ENCODE measurements around the gene ZBED1. TPM values are rescaled to one million over a fixed set of nuclear protein-coding genes. Genes with fewer than 3 reads are reported as not detected.

The ZBED1 gene
- total RNA-seq, 1 experiment from 2014 or later = 59.7 TPM

DNA sequence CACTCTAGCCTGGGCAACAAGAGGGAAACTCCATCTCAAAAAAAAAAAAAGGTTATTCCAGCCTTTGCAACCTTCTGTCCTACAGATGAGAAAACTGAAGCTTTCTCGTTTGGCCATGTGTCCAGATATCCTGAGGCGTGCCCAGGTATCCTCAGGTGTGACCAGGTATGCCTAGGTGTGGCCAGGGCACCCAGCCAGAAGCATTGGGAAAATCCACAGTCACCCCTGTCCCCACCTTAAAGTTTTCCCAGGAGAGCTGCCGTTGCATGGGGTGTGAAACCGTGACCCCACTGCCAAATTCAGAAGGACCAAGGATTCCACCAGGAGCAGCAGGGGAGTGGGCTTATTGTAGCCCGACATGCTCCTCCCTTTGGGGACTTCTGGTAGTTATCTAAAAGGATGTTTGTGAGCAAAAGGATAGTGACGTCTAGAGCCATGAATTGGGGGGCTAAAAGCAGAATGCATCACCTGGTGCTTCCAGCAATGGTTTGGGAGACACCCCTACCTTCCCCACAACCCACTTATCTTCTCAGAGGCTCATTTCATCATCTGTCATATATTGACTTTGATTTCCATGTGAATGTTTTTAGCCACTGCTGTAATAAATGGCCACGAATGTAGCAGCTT, 4.0 kb upstream of the ZBED1 start:
- no peak for DNase-seq
- H3K36me3 ChIP-seq = no peaks in the 10 kb centered on the region
- no peaks in the 10 kb centered on the region for H3K9me3 ChIP-seq
- H3K4me3 ChIP-seq = no peak overlapping the region
- H3K27me3 ChIP-seq = 0 out of 2 replicates have a peak, but pooled peaks cover 3% of the 10 kb centered on the region

DNA sequence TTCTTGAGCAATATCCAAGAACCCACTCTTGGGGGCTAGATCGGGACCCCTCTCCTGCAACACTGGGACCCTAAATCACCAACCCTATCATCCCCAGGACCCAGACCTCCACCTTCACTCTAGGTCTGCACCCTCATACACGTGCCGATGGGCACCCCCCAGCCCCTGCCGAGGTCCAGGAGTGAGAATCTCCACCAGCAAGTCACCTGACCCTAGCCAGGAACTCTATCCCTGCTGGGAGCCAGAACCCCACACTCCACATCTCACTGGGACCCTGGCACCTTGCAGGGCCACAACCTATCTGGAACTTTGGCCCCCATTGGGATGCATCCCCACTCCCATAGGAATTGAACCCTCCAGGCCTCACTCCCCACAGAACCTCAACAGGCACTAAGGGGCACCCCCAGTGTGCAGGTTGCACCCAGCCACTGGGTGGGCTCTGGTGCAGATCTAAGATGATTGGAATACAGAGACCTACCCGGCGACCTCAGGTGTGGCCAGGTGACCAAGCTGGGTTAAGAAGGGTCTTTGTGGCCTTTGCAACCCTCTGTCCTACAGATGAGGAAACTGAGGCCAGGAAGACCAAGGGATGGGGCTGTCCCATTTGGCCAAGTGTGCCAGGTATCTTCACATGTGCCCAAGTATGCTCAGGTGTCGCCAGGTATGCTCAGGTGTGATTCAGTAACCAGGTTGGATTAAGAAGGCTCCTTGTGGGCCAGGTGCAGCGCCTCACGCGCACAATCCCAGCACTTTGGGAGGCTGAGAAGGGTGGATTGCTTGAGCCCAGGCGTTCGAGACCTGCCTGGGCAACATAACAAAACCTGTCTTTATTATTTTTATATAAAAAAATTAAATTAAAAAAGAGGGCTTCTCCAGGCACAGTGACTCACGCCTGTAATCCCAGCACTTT, 3.1 kb upstream of the ZBED1 start:
- H3K9me3 ChIP-seq = no peaks in the 10 kb centered on the region
- no peaks in the 10 kb centered on the region for H3K27me3 ChIP-seq
- no peak overlapping the region for H3K4me3 ChIP-seq
- DNase-seq = no peak
- H3K36me3 ChIP-seq = peaks cover 9% of the 10 kb centered on the region; the same call in 1 of the 2 replicates

DNA sequence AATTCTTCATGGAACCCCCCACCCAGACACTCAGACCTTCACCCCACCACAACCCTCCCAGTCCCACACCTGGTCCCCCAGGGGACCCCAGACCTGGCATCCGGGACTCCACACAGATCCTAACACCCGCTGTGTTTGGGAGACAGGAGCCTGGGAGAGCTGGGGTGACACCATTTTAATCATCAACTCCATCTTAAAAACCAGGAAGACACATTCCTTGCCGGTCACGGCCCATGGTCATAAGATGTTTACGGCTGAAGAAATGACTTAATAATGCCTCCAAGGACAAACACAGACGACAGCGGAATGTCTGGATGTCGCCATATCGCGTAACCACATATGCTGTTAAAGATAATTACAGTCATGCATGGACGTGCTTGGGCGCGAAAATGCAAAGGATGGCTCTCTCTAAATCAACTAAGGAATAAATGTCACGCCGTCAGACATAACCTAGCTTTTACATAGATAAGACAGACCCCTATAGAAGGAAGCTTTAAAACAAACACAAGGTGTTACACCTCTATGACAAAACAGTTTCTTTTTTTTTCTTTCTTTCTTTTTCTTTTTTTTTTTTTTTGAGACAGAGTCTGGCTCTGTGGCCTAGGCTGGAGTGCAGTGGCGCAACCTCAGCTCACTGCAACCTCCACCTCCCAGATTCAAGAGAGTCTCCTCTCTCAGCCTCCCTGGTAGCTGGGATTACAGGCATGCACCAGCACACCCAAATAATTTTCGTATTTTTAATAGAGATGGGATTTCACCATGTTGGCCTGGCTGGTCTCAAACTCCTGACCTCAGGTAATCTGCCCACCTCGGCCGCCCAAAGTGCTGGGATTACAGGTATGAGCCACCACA, 2.1 kb upstream of the ZBED1 start:
- no peaks in the 10 kb centered on the region for H3K9me3 ChIP-seq
- no peak for DNase-seq

DNA sequence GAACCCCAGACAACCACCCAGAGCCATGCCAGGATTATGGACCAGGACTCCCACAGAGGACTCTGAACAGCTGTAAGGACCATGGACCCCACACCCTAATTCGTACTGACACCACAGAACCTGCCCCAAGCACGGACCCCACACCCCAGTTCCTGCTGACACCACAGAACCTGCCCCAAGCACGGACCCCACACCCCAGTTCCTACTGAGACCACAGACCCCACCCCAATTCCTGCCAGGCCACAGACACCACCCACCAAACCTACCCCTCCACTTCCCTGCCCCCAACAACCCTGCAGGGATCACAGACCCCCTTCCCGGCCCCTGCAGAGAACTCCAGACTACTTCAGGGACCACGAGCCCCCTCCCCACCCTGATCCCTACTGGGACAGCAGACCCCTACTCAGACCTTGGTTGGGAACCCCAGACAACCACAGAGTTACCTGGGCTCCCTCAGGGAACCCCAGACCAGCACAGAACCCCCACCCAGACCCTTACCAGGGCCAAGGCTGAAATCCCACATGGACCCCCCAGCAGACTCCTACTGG, 1.4 kb upstream of the ZBED1 start:
- Histone ChIP-seq H3K27me3 (no peaks in the 10 kb centered on the region), H3K9me3 (no peaks in the 10 kb centered on the region), H3K4me3 (no peak overlapping the region), H3K36me3 (peaks cover 20% of the 10 kb centered on the region)
- no peak for DNase-seq

More for the DNA sequence above, 2.1 kb upstream of the ZBED1 start:
- no peak overlapping the region for H3K4me3 ChIP-seq
- H3K36me3 ChIP-seq = peaks cover 13% of the 10 kb centered on the region
- H3K27me3 ChIP-seq = no peaks in the 10 kb centered on the region

DNA sequence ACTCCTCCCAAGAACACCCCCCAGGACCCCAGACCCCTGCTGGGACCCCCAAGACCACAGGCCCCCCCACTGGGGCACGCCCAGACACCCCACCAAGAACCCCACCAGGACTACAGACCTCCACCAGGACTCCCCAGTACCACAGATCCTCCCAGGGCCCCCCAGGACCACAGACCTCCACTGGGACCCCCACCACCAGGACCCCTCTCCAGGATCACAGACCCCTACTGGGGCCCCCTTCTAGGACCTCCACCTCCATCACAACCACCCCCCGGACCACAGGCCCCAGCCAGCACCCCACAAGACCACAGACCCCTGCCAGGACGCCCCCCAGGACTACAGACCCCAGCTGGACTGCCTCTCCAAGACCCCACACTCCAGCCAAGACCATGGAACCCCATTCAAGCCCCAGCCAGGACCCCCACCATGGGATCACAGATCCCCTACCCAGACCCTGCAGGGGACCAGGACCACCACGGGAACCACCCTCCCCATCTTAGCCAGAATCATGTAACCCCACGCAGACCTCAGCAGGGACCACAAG, 855 bp upstream of the ZBED1 start:
- DNase-seq = no peak
- H3K4me3 ChIP-seq = no peak overlapping the region
- H3K36me3 ChIP-seq = peaks cover 24% of the 10 kb centered on the region
- H3K9me3 ChIP-seq = no peaks in the 10 kb centered on the region
- H3K27me3 ChIP-seq = no peaks in the 10 kb centered on the region

DNA sequence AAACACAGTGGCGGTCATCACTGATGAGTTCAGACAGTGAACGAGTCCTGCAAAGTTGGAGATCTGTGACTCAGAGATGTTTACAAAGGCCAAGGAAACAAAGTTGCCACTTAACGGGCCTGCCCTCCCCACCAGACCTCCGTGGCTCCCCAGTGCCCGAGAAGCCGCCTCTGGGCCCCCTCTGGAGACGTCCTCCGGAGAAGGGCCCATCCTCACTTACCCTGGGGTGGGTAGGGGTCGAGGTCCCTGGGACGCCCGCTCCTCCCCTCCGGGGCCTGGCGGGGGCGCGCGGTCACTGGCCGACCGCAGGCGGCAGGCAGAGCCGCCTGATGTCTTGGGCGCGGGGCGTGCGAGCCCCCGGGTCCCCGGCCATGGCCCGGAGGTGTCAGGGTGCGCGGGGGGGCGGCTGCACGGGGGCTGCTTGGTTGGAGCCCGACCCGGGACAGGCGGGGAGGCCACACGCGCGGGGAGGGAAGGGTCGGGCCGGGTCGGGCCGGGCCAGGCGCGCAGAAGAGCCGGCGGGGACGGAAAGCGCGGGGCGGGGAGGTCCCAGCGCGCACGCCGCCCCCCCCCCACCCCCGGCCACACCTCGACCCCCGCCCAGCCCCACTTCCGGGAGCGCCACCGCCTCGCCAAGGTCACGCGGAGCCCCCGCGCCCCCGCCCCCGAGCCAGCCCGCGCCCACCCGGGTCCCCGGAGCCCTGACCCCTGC, 529 bp downstream of the ZBED1 start:
- H3K36me3 ChIP-seq = peaks cover 37% of the 10 kb centered on the region
- peak; percentile 70 for DNase-seq
- H3K9me3 ChIP-seq = no peaks in the 10 kb centered on the region
- no peaks in the 10 kb centered on the region for H3K27me3 ChIP-seq
- peak overlapping the region; percentile 93 for H3K4me3 ChIP-seq

DNA sequence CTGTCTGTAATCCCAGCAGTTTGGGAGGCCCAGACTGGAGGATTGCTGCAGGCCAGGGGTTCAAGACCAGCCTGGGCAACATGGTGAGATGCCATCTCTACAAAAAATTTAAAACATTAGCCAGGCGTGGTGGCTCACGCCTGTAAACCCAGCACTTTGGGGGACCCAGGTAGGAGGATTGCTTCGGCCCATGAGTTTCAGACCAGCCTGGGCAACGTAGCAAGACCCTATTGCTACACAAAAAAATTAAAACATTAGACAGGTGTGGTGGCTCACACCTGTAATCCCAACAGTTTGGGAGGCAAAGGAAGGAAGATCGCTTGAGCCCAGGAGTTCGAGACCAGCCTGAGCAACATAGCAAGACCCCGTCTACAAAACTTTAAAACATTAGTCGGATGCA, 1.3 kb downstream of the ZBED1 start:
- Histone ChIP-seq H3K4me3 (peak overlapping the region; percentile 93), H3K9me3 (no peaks in the 10 kb centered on the region), H3K27me3 (no peaks in the 10 kb centered on the region), H3K36me3 (peaks cover 37% of the 10 kb centered on the region)
- DNase-seq = no peak

DNA sequence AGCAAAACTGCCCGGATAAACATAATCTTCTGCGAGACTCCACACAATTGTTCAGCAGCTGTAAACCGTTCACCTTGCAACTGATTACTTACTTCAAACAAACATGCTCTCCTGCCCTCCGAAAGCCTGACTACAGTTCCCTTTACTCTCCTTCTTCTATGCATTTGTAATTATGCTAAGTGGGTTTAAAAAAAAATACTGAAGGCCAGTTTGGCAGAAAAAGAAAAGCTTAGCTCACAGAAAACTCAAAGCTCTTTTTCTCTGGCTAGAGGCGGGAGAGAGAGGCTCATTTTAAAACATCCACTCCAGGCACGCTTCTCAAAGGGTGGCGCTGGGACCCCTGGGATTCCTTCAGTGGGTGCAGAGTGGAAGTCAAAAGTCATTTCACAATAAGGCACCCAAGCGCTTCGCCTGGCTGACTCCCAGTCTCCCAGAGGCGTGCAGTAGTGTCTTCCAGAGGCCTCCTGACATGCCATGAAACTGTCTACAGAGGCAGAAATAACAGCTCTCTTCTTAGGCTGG, 1.9 kb downstream of the ZBED1 start:
- peak; percentile 46 for DNase-seq
- Histone ChIP-seq H3K9me3 (no peaks in the 10 kb centered on the region), H3K27me3 (no peaks in the 10 kb centered on the region), H3K36me3 (peaks cover 37% of the 10 kb centered on the region), H3K4me3 (peak overlapping the region; percentile 93)

DNA sequence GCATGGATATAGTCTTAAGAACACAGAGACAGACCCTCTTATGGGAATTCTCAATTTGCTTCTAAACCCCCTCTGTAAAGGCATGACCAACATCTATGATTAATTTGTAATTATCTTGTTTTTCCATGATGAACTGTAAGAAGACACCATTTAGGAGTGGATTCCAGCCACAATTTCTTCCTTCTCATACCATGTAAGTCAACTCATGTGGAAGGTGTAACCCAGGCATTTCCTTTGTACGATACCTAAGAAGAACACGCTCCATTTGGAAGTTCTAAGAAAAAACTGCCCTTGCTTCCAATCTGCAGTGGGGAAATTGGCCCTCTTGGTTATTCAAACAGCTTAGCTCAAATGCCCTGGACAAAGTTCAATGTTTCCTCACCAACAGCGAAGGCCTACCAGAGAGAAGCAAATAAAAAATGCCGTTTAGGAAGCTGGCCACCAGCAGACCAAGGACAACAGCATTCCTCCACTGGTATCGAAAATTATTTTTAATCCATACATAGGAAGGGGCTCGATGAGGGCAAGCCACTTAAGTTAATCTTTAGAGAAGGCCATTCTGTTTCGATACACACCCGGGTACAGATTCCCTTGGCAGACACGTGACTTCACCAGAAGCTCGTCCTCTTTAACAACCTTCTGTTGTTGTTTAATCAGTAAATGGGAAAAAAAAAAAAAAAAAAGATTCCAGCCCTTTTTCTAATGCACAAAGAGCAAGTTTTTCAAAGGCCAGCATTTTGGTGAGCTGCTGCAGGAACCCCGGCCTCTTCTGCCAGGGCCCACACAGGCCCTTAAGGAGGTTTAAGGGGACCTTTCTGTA, 2.6 kb downstream of the ZBED1 start:
- peak overlapping the region; percentile 93 for H3K4me3 ChIP-seq
- H3K27me3 ChIP-seq = no peaks in the 10 kb centered on the region
- DNase-seq = no peak
- H3K9me3 ChIP-seq = no peaks in the 10 kb centered on the region
- peaks cover 39% of the 10 kb centered on the region for H3K36me3 ChIP-seq

DNA sequence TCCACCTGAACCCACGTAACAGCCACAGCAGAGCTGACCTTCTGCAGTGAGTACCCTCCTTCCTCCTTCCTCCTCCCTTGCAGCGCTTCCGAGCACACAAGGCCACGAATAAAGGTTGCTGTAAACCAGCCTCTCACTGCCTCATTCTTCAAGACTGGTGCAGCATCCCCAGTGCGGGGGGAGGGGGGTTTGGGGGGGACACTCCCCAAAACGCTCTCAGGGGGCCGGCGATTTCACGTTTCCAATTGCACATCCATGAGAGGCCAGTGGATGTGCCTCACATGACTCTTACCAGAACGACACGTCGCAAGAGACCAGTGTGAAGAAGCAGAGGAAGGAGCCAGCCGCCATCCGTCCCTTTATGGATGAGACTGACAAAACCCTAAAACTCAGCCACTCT, 5.2 kb downstream of the ZBED1 start:
- Histone ChIP-seq H3K27me3 (no peaks in the 10 kb centered on the region), H3K9me3 (no peaks in the 10 kb centered on the region), H3K4me3 (no peak overlapping the region), H3K36me3 (peaks cover 63% of the 10 kb centered on the region)
- DNase-seq = no peak

DNA sequence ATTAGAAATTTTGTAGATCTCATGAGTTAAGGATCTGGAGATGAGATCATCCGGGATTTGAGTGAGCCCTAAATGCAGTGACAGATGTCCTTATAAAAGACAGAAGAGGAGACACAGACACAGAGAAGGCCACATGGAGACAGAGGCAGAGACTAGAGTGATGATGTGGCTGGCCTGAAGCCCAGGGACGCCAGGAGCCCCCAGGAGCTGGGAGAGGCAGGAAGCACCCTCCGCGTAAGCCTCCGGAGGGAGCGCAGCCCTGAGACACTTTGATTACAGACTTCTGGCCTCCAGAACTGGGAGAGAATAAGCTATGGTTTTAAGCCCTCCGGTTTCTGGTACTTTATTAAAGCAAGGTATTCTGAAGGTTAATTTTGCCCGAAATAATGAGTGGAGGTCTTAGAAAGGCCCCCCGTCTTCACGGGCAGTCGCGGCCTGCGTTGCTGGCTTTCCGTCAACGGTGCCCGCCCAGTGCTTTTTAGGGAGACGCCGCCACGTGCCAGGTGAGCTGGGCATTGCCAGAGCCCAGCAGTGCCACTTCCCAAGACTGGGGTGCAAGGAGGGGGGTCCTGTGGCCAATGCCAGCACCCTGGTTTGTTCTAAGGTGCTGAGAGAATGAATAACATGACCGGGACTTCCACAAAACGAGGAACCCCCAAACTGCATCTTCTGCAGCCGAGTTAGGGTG, 8.1 kb downstream of the ZBED1 start:
- no peak for DNase-seq
- H3K36me3 ChIP-seq = peaks cover 77% of the 10 kb centered on the region
- H3K27me3 ChIP-seq = no peaks in the 10 kb centered on the region
- H3K4me3 ChIP-seq = no peak overlapping the region
- no peaks in the 10 kb centered on the region for H3K9me3 ChIP-seq

DNA sequence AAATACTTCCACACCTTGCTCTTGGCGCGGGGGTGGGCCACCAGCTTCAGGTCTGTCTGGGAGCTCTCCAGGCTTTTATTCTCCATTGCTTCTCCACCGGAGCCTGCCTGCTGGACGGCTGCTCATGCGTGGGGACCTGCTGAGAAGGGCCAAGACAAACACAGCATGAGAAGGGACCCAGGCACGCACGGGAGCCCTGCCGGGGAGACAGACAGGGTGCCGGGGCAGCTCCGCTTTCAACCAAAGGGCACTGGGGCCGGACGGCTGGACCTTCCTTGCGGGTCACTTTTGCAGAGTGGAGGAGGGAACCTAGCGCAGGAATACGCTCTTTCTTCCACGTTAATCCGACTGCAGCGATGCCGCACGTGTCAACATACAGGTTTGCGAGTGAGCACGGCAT, 10.1 kb downstream of the ZBED1 start:
- no peak for DNase-seq
- Histone ChIP-seq H3K9me3 (no peaks in the 10 kb centered on the region), H3K36me3 (peaks cover 77% of the 10 kb centered on the region), H3K4me3 (no peak overlapping the region), H3K27me3 (no peaks in the 10 kb centered on the region)

DNA sequence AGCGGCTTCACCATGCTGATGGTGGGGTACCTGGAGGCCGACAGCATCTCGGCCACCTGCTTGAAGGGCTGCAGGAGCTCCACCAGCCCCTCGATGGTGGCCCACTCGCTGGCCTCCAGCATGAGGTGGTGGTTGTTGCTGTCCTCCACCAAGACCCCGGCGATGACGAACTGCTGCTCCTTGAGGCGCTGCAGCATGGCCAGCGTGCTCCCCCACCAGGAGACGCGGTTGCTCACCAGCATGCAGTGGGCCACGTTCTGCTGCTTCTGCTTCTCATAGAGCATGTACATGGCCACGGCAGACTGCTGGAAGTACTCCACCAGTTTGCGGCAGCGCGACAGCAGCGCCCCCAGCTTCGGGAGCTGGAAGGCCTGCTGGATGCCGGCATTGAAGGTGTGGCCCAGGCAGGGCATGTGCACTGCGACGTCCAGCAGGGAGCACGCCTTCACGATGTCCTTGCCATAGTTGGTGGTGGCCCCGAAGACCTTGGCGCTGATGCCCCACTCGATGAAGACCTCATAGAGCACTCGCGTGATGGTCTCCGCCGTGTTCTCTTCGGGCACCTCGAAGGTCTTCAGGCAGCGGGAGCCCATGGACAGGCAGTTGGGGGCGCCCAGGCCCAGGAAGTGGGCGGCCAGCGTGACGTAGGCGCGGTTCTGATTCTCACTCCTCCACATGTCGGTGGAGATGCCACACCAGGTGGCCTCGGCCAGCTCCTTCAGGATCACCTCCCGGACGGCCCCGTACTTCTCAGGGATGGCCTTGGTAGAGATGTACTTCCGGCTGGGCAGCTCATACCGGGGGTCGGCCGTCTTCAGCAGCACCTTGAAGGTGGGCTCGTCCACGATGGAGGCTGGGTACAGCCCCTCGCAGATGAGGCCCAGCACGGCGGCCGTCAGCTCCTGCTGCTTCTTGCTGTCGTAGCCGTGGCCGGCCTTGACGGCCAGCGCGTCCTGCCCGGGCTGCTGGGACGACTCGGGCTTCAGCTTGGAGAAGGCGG, 11.0 kb downstream of the ZBED1 start:
- peaks cover 79% of the 10 kb centered on the region for H3K36me3 ChIP-seq
- no peak for DNase-seq
- no peaks in the 10 kb centered on the region for H3K9me3 ChIP-seq
- no peaks in the 10 kb centered on the region for H3K27me3 ChIP-seq
- no peak overlapping the region for H3K4me3 ChIP-seq
